Gastroesophageal sphincter (tissue), 4 donors: Measurements from ENCODE around the gene ROR2. TPM values are rescaled to one million over a fixed set of nuclear protein-coding genes. Genes with fewer than 3 reads are reported as not detected.

Experiments used
- ATAC-seq: fragments of 150-250 bp; one replicate; pipeline ENCODE4 v1.9.1; 2016; ENCODE audit warnings: mild to moderate bottlenecking, moderate library complexity
- H3K27ac ChIP-seq, 4 donors: fragments of 200-600 bp; sonication (generic) in 3 of 4; 1 replicate in 3 of 4; 2 replicates in 1 of 4; pipeline ENCODE4 v1.5.1; 2016 to 2019
- H3K27me3 ChIP-seq: fragments of 200-600 bp; sonication (generic); one replicate; pipeline ENCODE4 v1.5.1; 2019
- H3K36me3 ChIP-seq, 2 donors: fragments of 200-600 bp; sonication (generic); one replicate each; pipeline ENCODE4 v1.5.1; 2019; ENCODE audit warnings: control low read depth in 1 of 2
- H3K4me1 ChIP-seq, 3 donors: fragments of 200-600 bp; sonication (generic); 1 replicate in 2 of 3; 2 replicates in 1 of 3; pipeline ENCODE4 v1.5.1; 2016 to 2019; ENCODE audit warnings: control low read depth in 2 of 3
- H3K4me3 ChIP-seq, 2 donors: fragments of 200-600 bp; sonication (generic); one replicate each; pipeline ENCODE4 v1.5.1; 2019; ENCODE audit warnings: mild to moderate bottlenecking in 1 of 2, moderate library complexity in 1 of 2
- H3K9me3 ChIP-seq, 3 donors: fragments of 200-600 bp; sonication (generic); one replicate each; pipeline ENCODE4 v1.5.1; 2017 to 2019; ENCODE audit warnings: control low read depth in 2 of 3
- CTCF ChIP-seq, 4 experiments: fragments of 200-600 bp in 2 of 4; fragments of 450-650 bp in 2 of 4; sonication (generic) in 1 of 4; IDR thresholded peaks; one replicate each; pipeline ENCODE4 v1.5.1; 2017 to 2019; ENCODE audit warnings: antibody characterized with exemption in 4 of 4, mild to moderate bottlenecking in 2 of 4, moderate library complexity in 2 of 4
- EP300 ChIP-seq: sonication (generic); formaldehyde crosslinking; IDR thresholded peaks from one replicate; pipeline ENCODE4 v1.6.1; 2017; ENCODE audit warnings: antibody characterized with exemption, mild to moderate bottlenecking
- POLR2A ChIP-seq, 2 donors: fragments of 450-650 bp; IDR thresholded peaks; one replicate each; pipeline ENCODE4 v1.6.1; 2017; ENCODE audit warnings: antibody characterized with exemption in 2 of 2, mild to moderate bottlenecking in 2 of 2, moderate library complexity in 1 of 2
- POLR2AphosphoS5 ChIP-seq: sonication (generic); formaldehyde crosslinking; IDR thresholded peaks from one replicate; pipeline ENCODE4 v1.6.1; 2017; ENCODE audit warnings: antibody characterized with exemption
- WGBS, 2 donors: methylation state at CpG; one replicate each; pipeline ENCODE4 v1.1.5; 2018; ENCODE audit warnings: low coverage in 1 of 2; 5-methylcytosine and 5-hydroxymethylcytosine counted together
- total RNA-seq, 4 donors: library from RNA; depleted of rRNA; stranded (reverse); fragments of >200 nt; gene quantifications; one replicate each; pipeline ENCODE4 v1.1.0, GENCODE V29; 2016

ROR2 gene
- total RNA-seq, 4 donors from 2014 or later: 40.8 to 69.1 (median 63.2) TPM

GRCh38 chr9:91775011-91775707 is 174.9 kb downstream of the ROR2 start:
- Histone ChIP-seq H3K4me1 (peaks cover 0 to 90% (median 18%) of the 10 kb centered on the region in 3 donors), H3K27me3 (no peaks in the 10 kb centered on the region), H3K27ac (peak overlapping the region in 1 of 4 donors; percentile 12), H3K36me3 (no peaks in the 10 kb centered on the region), H3K9me3 (no peaks in the 10 kb centered on the region), H3K4me3 (no peak overlapping the region)
- WGBS, 2 donors: 88% methylated on average over 1 of the region's 9 CpGs; no CpG with 5 or more reads in 1 of the 2 donors
- ATAC-seq: peak; percentile 20
- TF ChIP-seq POLR2AphosphoS5: no peak
- TF ChIP-seq CTCF (IDR thresholded peaks at IDR 0.05): peak; percentile 80 to 91 (median 88)

GRCh38 chr9:91773156-91773555 is 176.9 kb downstream of the ROR2 start:
- H3K27me3 ChIP-seq: no peaks in the 10 kb centered on the region
- no peaks in the 10 kb centered on the region for H3K9me3 ChIP-seq
- peak overlapping the region in 2 of 4 donors; percentile 19 to 20 for H3K27ac ChIP-seq
- WGBS, 2 donors: 25% methylated on average over 5 of the region's 14 CpGs; no CpG with 5 or more reads in 1 of the 2 donors
- no peaks in the 10 kb centered on the region for H3K36me3 ChIP-seq
- no peak overlapping the region for H3K4me3 ChIP-seq
- TF ChIP-seq EP300: no peak
- TF ChIP-seq CTCF (IDR thresholded peaks at IDR 0.05): no peak
- no peak for TF ChIP-seq POLR2A (IDR thresholded peaks at IDR 0.05)
- TF ChIP-seq POLR2AphosphoS5: no peak
- peaks cover 0 to 90% (median 19%) of the 10 kb centered on the region in 3 donors for H3K4me1 ChIP-seq
- ATAC-seq: no peak

GRCh38 chr9:91771864-91772263 is 178.2 kb downstream of the ROR2 start:
- H3K4me1 ChIP-seq: peaks cover 0 to 80% (median 19%) of the 10 kb centered on the region in 3 donors
- H3K27ac ChIP-seq: peak overlapping the region in 3 of 4 donors; percentile 68 to 75 (median 74)
- no peaks in the 10 kb centered on the region for H3K27me3 ChIP-seq
- no peak overlapping the region for H3K4me3 ChIP-seq
- H3K36me3 ChIP-seq: no peaks in the 10 kb centered on the region
- TF ChIP-seq CTCF (IDR thresholded peaks at IDR 0.05) (no peak), POLR2AphosphoS5 (peak; percentile 77), EP300 (no peak)
- WGBS, 2 donors: 21 to 25% methylated on average over 4 of the region's 4 CpGs
- no peaks in the 10 kb centered on the region for H3K9me3 ChIP-seq
- ATAC-seq: no peak

GRCh38 chr9:91771027-91771426 is 179.0 kb downstream of the ROR2 start:
- peak; percentile 66 for ATAC-seq
- 0 to 14% methylated on average over 3 to 8 of the region's 8 CpGs for WGBS, 2 donors

More at GRCh38 chr9:91771027-91771426, 179.0 kb downstream of the ROR2 start:
- no peaks in the 10 kb centered on the region for H3K36me3 ChIP-seq
- peak overlapping the region; percentile 14 to 75 (median 71) for H3K27ac ChIP-seq
- H3K27me3 ChIP-seq: no peaks in the 10 kb centered on the region
- no peaks in the 10 kb centered on the region for H3K9me3 ChIP-seq
- TF ChIP-seq EP300 (no peak), POLR2AphosphoS5 (peak; percentile 61), CTCF (IDR thresholded peaks at IDR 0.05) (peak in 3 of 4 experiments; percentile 42 to 70 (median 48))
- H3K4me1 ChIP-seq: peaks cover 0 to 80% (median 19%) of the 10 kb centered on the region in 3 donors
- H3K4me3 ChIP-seq: no peak overlapping the region
